Measurements from ENCODE around the gene MCRS1.

DNA sequence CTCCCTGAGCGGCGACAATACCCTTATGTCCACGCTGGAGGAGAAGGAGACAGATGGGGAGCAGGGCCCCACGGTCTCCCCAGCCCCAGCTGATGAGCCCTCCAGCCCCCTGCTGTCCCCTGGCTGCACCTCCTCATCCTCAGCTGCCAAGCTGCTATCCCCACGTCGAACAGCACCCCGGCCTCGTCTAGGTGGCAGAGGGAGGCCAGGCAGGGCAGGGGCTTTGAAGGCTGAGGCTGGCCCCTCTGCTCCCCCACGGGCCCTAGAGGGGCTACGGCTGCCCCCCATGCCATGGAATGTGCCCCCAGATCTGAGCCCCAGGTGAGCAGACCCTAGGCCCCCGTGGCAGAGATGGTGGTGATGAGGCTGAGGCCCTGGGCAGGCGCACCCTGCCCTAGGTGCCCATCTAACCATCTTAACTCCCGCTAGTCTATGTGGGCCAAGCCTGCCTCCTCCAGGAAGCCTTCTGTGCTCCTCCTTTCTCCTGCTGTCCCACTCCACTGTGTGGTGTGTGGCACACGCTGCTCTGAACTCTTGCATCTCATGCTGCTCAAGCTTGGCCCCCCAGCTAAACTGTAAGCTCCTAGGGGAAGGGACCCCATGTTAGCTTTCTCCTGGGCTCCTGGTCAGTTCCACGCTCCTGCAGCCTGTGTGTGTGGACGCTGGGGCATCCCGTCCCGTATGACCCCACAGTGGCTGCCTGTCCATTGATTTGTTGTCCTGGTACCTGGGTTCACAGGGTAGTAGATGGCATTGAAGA, 12.1 kb downstream of the MCRS1 start:
- TF ChIP-seq, protein P1, sequence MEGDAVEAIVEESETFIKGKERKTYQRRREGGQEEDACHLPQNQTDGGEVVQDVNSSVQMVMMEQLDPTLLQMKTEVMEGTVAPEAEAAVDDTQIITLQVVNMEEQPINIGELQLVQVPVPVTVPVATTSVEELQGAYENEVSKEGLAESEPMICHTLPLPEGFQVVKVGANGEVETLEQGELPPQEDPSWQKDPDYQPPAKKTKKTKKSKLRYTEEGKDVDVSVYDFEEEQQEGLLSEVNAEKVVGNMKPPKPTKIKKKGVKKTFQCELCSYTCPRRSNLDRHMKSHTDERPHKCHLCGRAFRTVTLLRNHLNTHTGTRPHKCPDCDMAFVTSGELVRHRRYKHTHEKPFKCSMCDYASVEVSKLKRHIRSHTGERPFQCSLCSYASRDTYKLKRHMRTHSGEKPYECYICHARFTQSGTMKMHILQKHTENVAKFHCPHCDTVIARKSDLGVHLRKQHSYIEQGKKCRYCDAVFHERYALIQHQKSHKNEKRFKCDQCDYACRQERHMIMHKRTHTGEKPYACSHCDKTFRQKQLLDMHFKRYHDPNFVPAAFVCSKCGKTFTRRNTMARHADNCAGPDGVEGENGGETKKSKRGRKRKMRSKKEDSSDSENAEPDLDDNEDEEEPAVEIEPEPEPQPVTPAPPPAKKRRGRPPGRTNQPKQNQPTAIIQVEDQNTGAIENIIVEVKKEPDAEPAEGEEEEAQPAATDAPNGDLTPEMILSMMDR (IDR thresholded peaks at IDR 0.05): no peak
- no peak for TF ChIP-seq EP300 (IDR thresholded peaks at IDR 0.05)
- TF ChIP-seq POLR2AphosphoS5 (IDR thresholded peaks at IDR 0.05): no peak
- no peak for TF ChIP-seq POLR2A (IDR thresholded peaks at IDR 0.05; ENCODE audit: low read depth)
